CD1c-positive myeloid dendritic cell (primary cell): ENCODE data around the gene QRFP.
"Not testable (repeated sequence)": the region's sequence is repeated elsewhere in the genome, so short reads cannot be mapped to it uniquely, and the experiment has no call there.

ENCODE experiments used
- DNase-seq: peaks from one replicate; pipeline ENCODE4 v3.0.0-alpha.2; 2016; ENCODE audit errors: extremely low spot score

QRFP gene

GRCh38 chr9:130919559-130920145 lies 23.0 kb upstream of the QRFP start:
- DNase-seq, result no peak

GRCh38 chr9:130918826-130919558 lies 22.4 kb upstream of the QRFP start:
- no peak for DNase-seq

- DNase-seq, result no peak
Observed at GRCh38 chr9:130918101-130918825, 21.7 kb upstream of the QRFP start.

GRCh38 chr9:130917168-130917960 lies 20.8 kb upstream of the QRFP start:
- DNase-seq, result no peak

- DNase-seq, result no peak
Observed at GRCh38 chr9:130915096-130915447, 18.5 kb upstream of the QRFP start.

GRCh38 chr9:130914417-130915095 lies 17.9 kb upstream of the QRFP start:
- no peak for DNase-seq

- no peak for DNase-seq
Observed at GRCh38 chr9:130913599-130914416, 17.2 kb upstream of the QRFP start.

GRCh38 chr9:130912932-130913598 lies 16.5 kb upstream of the QRFP start:
- DNase-seq, result no peak

GRCh38 chr9:130911254-130912049 lies 14.8 kb upstream of the QRFP start:
- DNase-seq, result no peak

- DNase-seq, result not testable (repeated sequence)
Observed at GRCh38 chr9:130910670-130911069, 14.1 kb upstream of the QRFP start.

GRCh38 chr9:130910041-130910440 lies 13.4 kb upstream of the QRFP start:
- DNase-seq, result not testable (repeated sequence)

GRCh38 chr9:130908878-130909355 lies 12.3 kb upstream of the QRFP start:
- DNase-seq, result no peak

- DNase-seq, result no peak
Observed at GRCh38 chr9:130908146-130908877, 11.7 kb upstream of the QRFP start.

- DNase-seq, result no peak
Observed at GRCh38 chr9:130906735-130907416, 10.3 kb upstream of the QRFP start.

- no peak for DNase-seq
Observed at GRCh38 chr9:130905902-130906734, 9.5 kb upstream of the QRFP start.

- DNase-seq, result peak; percentile 47
Observed at GRCh38 chr9:130905125-130905901, 8.7 kb upstream of the QRFP start.
